Prostate gland (tissue), 2 donors: ENCODE data around the gene TEX13C.

ENCODE experiments used
- CTCF ChIP-seq, 4 experiments: fragments of 200-600 bp in 2 of 4; fragments of 450-650 bp in 2 of 4; sonication (generic) in 2 of 4; IDR thresholded peaks; 1 replicate in 3 of 4; 2 replicates in 1 of 4; pipeline ENCODE4 v1.5.1; 2016 to 2019; ENCODE audit warnings: antibody characterized with exemption in 4 of 4, mild to moderate bottlenecking in 2 of 4, moderate library complexity in 2 of 4
- POLR2A ChIP-seq: fragments of 450-650 bp; IDR thresholded peaks from one replicate; pipeline ENCODE4 v1.6.1; 2016; ENCODE audit warnings: antibody characterized with exemption, mild to moderate bottlenecking
- POLR2AphosphoS5 ChIP-seq: sonication (generic); formaldehyde crosslinking; IDR thresholded peaks from one replicate; pipeline ENCODE4 v1.6.1; 2017; ENCODE audit warnings: antibody characterized with exemption

GRCh38 chrX:125295337-125295736, 24.3 kb upstream of the TEX13C start:
- TF ChIP-seq POLR2A (no peak), CTCF (IDR thresholded peaks at IDR 0.05) (no peak), POLR2AphosphoS5 (no peak)
